PC-9 (cell line): ENCODE data around the gene SIGLEC15.
"Not testable (repeated sequence)": the region's sequence is repeated elsewhere in the genome, so short reads cannot be mapped to it uniquely, and the experiment has no call there.

Source experiments
- EZH2 ChIP-seq: fragments of 200-600 bp; sonication (generic); IDR thresholded peaks from 2 replicates; pipeline ENCODE4 v1.8.0; 2017; ENCODE audit warnings: antibody characterized with exemption, low read depth
- TF ChIP-seq, protein P1 (sequence below): fragments of 200-600 bp; sonication (generic); conservative IDR thresholded peaks from 2 replicates; pipeline ENCODE4 v1.6.1; 2017; ENCODE audit warnings: mixed run types, antibody characterized with exemption, mild to moderate bottlenecking, moderate library complexity

DNA sequence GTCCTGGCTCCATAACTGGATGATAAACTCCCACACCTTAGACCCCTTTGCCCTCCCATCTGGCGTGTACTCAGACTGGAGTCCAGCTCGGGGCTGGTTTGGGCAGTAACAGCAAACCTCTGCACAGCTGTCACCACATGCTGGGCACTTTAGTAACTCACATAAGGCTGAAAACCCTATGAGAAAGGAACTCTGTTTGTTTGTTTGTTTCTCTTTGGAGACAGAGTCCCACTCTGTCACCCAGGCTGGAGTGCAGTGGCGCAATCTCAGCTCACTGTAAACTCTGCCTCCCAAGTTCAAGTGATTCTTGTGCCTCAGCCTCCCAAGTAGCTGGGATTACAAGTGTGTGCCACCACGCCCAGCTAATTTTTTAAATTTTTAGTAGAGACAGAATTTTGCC is 1.2 kb downstream of the SIGLEC15 start:
- TF ChIP-seq, protein P1, sequence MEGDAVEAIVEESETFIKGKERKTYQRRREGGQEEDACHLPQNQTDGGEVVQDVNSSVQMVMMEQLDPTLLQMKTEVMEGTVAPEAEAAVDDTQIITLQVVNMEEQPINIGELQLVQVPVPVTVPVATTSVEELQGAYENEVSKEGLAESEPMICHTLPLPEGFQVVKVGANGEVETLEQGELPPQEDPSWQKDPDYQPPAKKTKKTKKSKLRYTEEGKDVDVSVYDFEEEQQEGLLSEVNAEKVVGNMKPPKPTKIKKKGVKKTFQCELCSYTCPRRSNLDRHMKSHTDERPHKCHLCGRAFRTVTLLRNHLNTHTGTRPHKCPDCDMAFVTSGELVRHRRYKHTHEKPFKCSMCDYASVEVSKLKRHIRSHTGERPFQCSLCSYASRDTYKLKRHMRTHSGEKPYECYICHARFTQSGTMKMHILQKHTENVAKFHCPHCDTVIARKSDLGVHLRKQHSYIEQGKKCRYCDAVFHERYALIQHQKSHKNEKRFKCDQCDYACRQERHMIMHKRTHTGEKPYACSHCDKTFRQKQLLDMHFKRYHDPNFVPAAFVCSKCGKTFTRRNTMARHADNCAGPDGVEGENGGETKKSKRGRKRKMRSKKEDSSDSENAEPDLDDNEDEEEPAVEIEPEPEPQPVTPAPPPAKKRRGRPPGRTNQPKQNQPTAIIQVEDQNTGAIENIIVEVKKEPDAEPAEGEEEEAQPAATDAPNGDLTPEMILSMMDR: not testable (repeated sequence)
- not testable (repeated sequence) for TF ChIP-seq EZH2
